WTC11 (cell line): ENCODE results near the gene SLIT3. TPM values are rescaled to one million over a fixed set of nuclear protein-coding genes. Genes with fewer than 3 reads are reported as not detected.

ENCODE experiments used
- ATAC-seq: fragments of 200-7000 bp; cut with Tn5 transposase; 2 replicates; pipeline ENCODE4 v1.10.0; 2021; ENCODE audit warnings: mild to moderate bottlenecking, moderate library complexity
- CTCF ChIA-PET: fragments of 300-600 bp; sonication (Branson Sonifier 250); formaldehyde crosslinking; loops from one replicate; lab custom pipeline; 2021; ENCODE audit warnings: antibody characterized with exemption; lab: Charles Lee
- POLR2A ChIA-PET: fragments of 350-600 bp; sonication (Branson Sonifier 250); formaldehyde crosslinking; loops from one replicate; lab custom pipeline; 2021; ENCODE audit warnings: antibody characterized with exemption; lab: Charles Lee
- DNase-seq: peaks from one replicate; pipeline ENCODE4 v3.0.0; 2021; ENCODE audit warnings: low spot score
- H3K27ac Mint-ChIP-seq: 2 replicates; pipeline ENCODE4 v1.8.0; 2021; ENCODE audit warnings: mixed read lengths
- H3K27me3 Mint-ChIP-seq: 2 replicates; pipeline ENCODE4 v1.8.0; 2021; ENCODE audit warnings: low read depth, mild to moderate bottlenecking, moderate library complexity, mixed read lengths
- H3K36me3 Mint-ChIP-seq: 2 replicates; pipeline ENCODE4 v1.8.0; 2021; ENCODE audit warnings: mixed read lengths
- H3K4me1 Mint-ChIP-seq: 2 replicates; pipeline ENCODE4 v1.8.0; 2022; ENCODE audit warnings: mixed read lengths
- H3K4me3 Mint-ChIP-seq: 2 replicates; pipeline ENCODE4 v1.8.0; 2021; ENCODE audit warnings: mild to moderate bottlenecking, moderate library complexity, mixed read lengths
- H3K9me3 Mint-ChIP-seq: 2 replicates; pipeline ENCODE4 v1.8.0; 2021; ENCODE audit warnings: mixed read lengths
- ARID4B ChIP-seq: sonication (generic); formaldehyde crosslinking; IDR thresholded peaks from 2 replicates; pipeline ENCODE4 v1.8.0; 2023; ENCODE audit warnings: missing genetic modification reagents, mild to moderate bottlenecking, borderline replicate concordance
- ATF6 ChIP-seq: sonication (generic); formaldehyde crosslinking; IDR thresholded peaks from 2 replicates; pipeline ENCODE4 v1.8.1; 2023; ENCODE audit warnings: mild to moderate bottlenecking, missing genetic modification reagents
- E2F1 ChIP-seq: sonication (generic); formaldehyde crosslinking; IDR thresholded peaks from 2 replicates; pipeline ENCODE4 v1.8.0; 2022; ENCODE audit warnings: mild to moderate bottlenecking, missing genetic modification reagents
- NFYB ChIP-seq: sonication (generic); formaldehyde crosslinking; conservative IDR thresholded peaks from 2 replicates; pipeline ENCODE4 v1.8.0; 2022; ENCODE audit warnings: low read depth, missing genetic modification reagents
- PREB ChIP-seq: sonication (generic); formaldehyde crosslinking; IDR thresholded peaks from 2 replicates; pipeline ENCODE4 v1.8.1; 2022; ENCODE audit warnings: mild to moderate bottlenecking, missing genetic modification reagents, moderate library complexity, borderline replicate concordance
- PRRX2 ChIP-seq: fragments of 250-450 bp; sonication (Bioruptor Pico); IDR thresholded peaks from 2 replicates; pipeline ENCODE4 v1.8.0; 2021; ENCODE audit warnings: mild to moderate bottlenecking
- SMAD3 ChIP-seq: sonication (generic); formaldehyde crosslinking; IDR thresholded peaks from 2 replicates; pipeline ENCODE4 v1.8.0; 2022; ENCODE audit warnings: missing genetic modification reagents, mild to moderate bottlenecking, borderline replicate concordance
- TCF7 ChIP-seq: sonication (generic); formaldehyde crosslinking; IDR thresholded peaks from 2 replicates; pipeline ENCODE4 v1.8.0; 2022; ENCODE audit warnings: mild to moderate bottlenecking, low read depth, missing genetic modification reagents, moderate library complexity
- ZBTB43 ChIP-seq: sonication (generic); formaldehyde crosslinking; IDR thresholded peaks from 2 replicates; pipeline ENCODE4 v1.8.1; 2023; ENCODE audit warnings: mild to moderate bottlenecking, missing genetic modification reagents
- ZNF416 ChIP-seq: fragments of 250-450 bp; sonication (Bioruptor Pico); IDR thresholded peaks from 2 replicates; pipeline ENCODE4 v1.9.0; 2021; ENCODE audit warnings: mild to moderate bottlenecking, inconsistent platforms
- ZNF671 ChIP-seq: fragments of 250-450 bp; sonication (Bioruptor Pico); IDR thresholded peaks from 2 replicates; pipeline ENCODE4 v1.8.0; 2021; ENCODE audit warnings: mild to moderate bottlenecking
- total RNA-seq: library from RNA; stranded (reverse); gene quantifications from 3 replicates; pipeline ENCODE4 v1.2.3, GENCODE V29; 2021
- TF ChIP-seq, protein P1 (sequence below): fragments of 250-450 bp; sonication (Bioruptor Pico); IDR thresholded peaks from 2 replicates; pipeline ENCODE4 v1.8.0; 2021; ENCODE audit warnings: mild to moderate bottlenecking
- TF ChIP-seq, protein P2 (sequence below): fragments of 250-450 bp; sonication (Bioruptor Pico); conservative IDR thresholded peaks from 2 replicates; pipeline ENCODE4 v1.9.0; 2021; ENCODE audit warnings: mild to moderate bottlenecking
- TF ChIP-seq, protein P3 (sequence below): sonication (generic); formaldehyde crosslinking; IDR thresholded peaks from 2 replicates; pipeline ENCODE4 v1.8.0; 2023; ENCODE audit warnings: mild to moderate bottlenecking, missing genetic modification reagents

Gene SLIT3
- total RNA-seq, 1 experiment from 2014 or later = 1.9 TPM

- H3K9me3 Mint-ChIP-seq = no peaks in the 10 kb centered on the region
- CTCF ChIA-PET = interaction anchor here (1.0 to 2.5 kb wide), 2 partner anchors 13 to 55 kb away, joined by 3 to 9 read pairs; no protein-coding TSS in a partner anchor
- H3K36me3 Mint-ChIP-seq = no peaks in the 10 kb centered on the region
- no peaks in the 10 kb centered on the region for H3K4me1 Mint-ChIP-seq
- H3K27me3 Mint-ChIP-seq = no peaks in the 10 kb centered on the region; the same call in 1 of the 2 replicates
- TF ChIP-seq PREB (CRISPR knock-in tag) (no peak), ZNF671 (CRISPR knock-in tag) (no peak), ZNF416 (CRISPR knock-in tag) (no peak), NFYB (CRISPR knock-in tag) (no peak), SMAD3 (CRISPR knock-in tag) (no peak), ARID4B (no peak), PRRX2 (CRISPR knock-in tag) (no peak), ATF6 (CRISPR knock-in tag) (no peak), ZBTB43 (CRISPR knock-in tag) (no peak), TCF7 (no peak), E2F1 (CRISPR knock-in tag) (no peak)
- TF ChIP-seq, protein P1, sequence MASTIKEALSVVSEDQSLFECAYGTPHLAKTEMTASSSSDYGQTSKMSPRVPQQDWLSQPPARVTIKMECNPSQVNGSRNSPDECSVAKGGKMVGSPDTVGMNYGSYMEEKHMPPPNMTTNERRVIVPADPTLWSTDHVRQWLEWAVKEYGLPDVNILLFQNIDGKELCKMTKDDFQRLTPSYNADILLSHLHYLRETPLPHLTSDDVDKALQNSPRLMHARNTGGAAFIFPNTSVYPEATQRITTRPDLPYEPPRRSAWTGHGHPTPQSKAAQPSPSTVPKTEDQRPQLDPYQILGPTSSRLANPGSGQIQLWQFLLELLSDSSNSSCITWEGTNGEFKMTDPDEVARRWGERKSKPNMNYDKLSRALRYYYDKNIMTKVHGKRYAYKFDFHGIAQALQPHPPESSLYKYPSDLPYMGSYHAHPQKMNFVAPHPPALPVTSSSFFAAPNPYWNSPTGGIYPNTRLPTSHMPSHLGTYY (CRISPR knock-in tag) = no peak
- TF ChIP-seq, protein P2, sequence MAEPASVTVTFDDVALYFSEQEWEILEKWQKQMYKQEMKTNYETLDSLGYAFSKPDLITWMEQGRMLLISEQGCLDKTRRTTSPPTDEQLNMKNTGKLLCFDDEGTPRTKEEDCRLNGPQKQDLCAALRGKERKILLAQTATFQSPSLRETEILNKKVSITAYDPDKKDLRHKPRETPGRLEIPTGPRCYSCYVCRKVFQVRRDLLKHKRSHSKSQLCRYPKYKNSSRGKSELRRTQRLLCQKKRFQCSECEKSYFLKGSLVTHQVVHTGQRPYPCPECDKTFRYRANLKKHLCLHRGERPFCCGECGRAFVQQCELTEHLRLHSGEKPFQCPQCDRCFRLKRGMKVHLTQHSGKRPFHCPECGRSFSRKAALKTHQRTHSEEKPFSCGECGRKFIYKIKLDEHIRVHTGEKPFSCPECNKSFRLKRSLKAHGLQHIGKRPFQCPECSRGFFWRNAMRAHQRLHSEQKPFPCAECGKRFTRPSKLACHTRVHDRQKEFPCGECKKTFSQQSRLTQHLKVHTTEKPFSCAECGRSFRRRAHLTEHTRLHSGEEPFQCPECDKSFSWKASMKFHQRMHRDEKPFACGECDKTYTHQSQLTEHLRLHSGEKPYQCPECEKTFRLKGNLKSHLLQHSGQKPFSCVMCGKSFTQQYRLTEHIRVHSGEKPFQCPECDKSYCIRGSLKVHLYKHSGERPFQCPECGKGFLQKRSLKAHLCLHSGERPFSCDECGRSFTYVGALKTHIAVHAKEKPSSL = no peak
- TF ChIP-seq, protein P3, sequence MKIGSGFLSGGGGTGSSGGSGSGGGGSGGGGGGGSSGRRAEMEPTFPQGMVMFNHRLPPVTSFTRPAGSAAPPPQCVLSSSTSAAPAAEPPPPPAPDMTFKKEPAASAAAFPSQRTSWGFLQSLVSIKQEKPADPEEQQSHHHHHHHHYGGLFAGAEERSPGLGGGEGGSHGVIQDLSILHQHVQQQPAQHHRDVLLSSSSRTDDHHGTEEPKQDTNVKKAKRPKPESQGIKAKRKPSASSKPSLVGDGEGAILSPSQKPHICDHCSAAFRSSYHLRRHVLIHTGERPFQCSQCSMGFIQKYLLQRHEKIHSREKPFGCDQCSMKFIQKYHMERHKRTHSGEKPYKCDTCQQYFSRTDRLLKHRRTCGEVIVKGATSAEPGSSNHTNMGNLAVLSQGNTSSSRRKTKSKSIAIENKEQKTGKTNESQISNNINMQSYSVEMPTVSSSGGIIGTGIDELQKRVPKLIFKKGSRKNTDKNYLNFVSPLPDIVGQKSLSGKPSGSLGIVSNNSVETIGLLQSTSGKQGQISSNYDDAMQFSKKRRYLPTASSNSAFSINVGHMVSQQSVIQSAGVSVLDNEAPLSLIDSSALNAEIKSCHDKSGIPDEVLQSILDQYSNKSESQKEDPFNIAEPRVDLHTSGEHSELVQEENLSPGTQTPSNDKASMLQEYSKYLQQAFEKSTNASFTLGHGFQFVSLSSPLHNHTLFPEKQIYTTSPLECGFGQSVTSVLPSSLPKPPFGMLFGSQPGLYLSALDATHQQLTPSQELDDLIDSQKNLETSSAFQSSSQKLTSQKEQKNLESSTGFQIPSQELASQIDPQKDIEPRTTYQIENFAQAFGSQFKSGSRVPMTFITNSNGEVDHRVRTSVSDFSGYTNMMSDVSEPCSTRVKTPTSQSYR (CRISPR knock-in tag) = no peak
- no peak overlapping the region for H3K4me3 Mint-ChIP-seq
- H3K27ac Mint-ChIP-seq = no peak overlapping the region
- POLR2A ChIA-PET = no interaction called here
- DNase-seq (no peak), ATAC-seq (no peak)
Observed at GRCh38 chr5:168734620-168735300, 566.2 kb downstream of the SLIT3 start.
